K562 (cell line): ENCODE data around the gene PTBP3. TPM values are rescaled to one million over a fixed set of nuclear protein-coding genes. Genes with fewer than 3 reads are reported as not detected.

Experiments
- ATF1 ChIP-seq, 2 experiments: fragments of 450-650 bp in 1 of 2; IDR thresholded peaks; 2 replicates each; pipeline ENCODE4 v1.6.1; 2016; ENCODE audit warnings: missing compliant biosample characterization in 1 of 2, missing genetic modification characterization in 1 of 2
- BRF1 ChIP-seq: IDR thresholded peaks from 3 replicates; pipeline ENCODE4 v1.6.1; 2011; ENCODE audit warnings: borderline replicate concordance, mild to moderate bottlenecking; ENCODE audit not compliant: insufficient read length; ENCODE audit errors: extremely low read depth
- CBX3 ChIP-seq, 2 experiments: IDR thresholded peaks; 1 replicate in 1 of 2; 2 replicates in 1 of 2; pipeline ENCODE4 v1.6.1; 2012; ENCODE audit warnings: inconsistent platforms in 2 of 2, low read length in 2 of 2, borderline replicate concordance in 1 of 2, control low read depth in 1 of 2
- MYC ChIP-seq, 2 experiments: fragments of 250-450 bp in 1 of 2; sonication (Bioruptor Pico) in 1 of 2; IDR thresholded peaks; 2 replicates each; pipeline versions ENCODE4 v1.5.1 to v1.6.1; 2012 to 2021; ENCODE audit warnings: low read depth in 2 of 2, borderline replicate concordance in 1 of 2, improper control_type of control experiment in 1 of 2, low read length in 1 of 2, mild to moderate bottlenecking in 1 of 2, moderate library complexity in 1 of 2
- PHF20 ChIP-seq: fragments of 450-650 bp; IDR thresholded peaks from 2 replicates; pipeline ENCODE4 v1.6.1; 2018; ENCODE audit not compliant: partially characterized antibody
- TEAD1 ChIP-seq, 2 experiments: fragments of 450-650 bp in 1 of 2; sonication (generic) in 1 of 2; formaldehyde crosslinking; IDR thresholded peaks; 2 replicates each; pipeline versions ENCODE4 v1.4.0 to v1.8.0; 2020 to 2022; ENCODE audit warnings: mild to moderate bottlenecking in 2 of 2, missing genetic modification reagents in 1 of 2
- TSHZ1 ChIP-seq: fragments of 250-450 bp; sonication (Bioruptor Pico); IDR thresholded peaks from 2 replicates; pipeline ENCODE4 v1.4.0; 2020; ENCODE audit warnings: mild to moderate bottlenecking, moderate library complexity
- ZNF311 ChIP-seq: fragments of 250-450 bp; sonication (Bioruptor Pico); IDR thresholded peaks from 2 replicates; pipeline ENCODE4 v1.4.0; 2020; ENCODE audit warnings: mild to moderate bottlenecking, moderate library complexity
- ZNF561 ChIP-seq: fragments of 450-650 bp; formaldehyde crosslinking; conservative IDR thresholded peaks from 2 replicates; pipeline ENCODE4 v1.4.0; 2020; ENCODE audit warnings: mild to moderate bottlenecking, moderate library complexity
- ZNF766 ChIP-seq: fragments of 200-800 bp; sonication (Bioruptor generic); conservative IDR thresholded peaks from 2 replicates; pipeline ENCODE4 v1.6.1; 2016; ENCODE audit warnings: missing genetic modification characterization, missing compliant biosample characterization
- polyA plus RNA-seq, 8 experiments: library from polyadenylated mRNA; depleted of rRNA in 4 of 8; stranded (reverse) in 5 of 8; unstranded in 3 of 8; fragments of >200 nt; fragmentation: Nextera tagmentation in 2 of 8; fragmentation: Illumina TruSeq in 1 of 8; extraction: Ambion mirVana in 2 of 8; extraction: Trizol in 1 of 8; gene quantifications; 2 replicates each; pipeline versions ENCODE4 v1.2.1 to v1.2.3, GENCODE V29; 2011 to 2014; ENCODE audit warnings: inconsistent platforms in 1 of 8, missing spikeins in 1 of 8
- total RNA-seq, 7 experiments: library from RNA; depleted of rRNA in 6 of 7; stranded (reverse); fragments of >200 nt in 6 of 7; fragmentation: Illumina TruSeq in 2 of 7; extraction: Trizol in 2 of 7; gene quantifications; 2 replicates each; pipeline versions ENCODE4 v1.2.1 to v1.2.3, GENCODE V29; 2011 to 2021; ENCODE audit warnings: low replicate concordance in 1 of 7
- TF ChIP-seq, protein P1 (sequence below): fragments of 200-800 bp; sonication (Bioruptor generic); IDR thresholded peaks from 2 replicates; pipeline ENCODE4 v1.6.1; 2016; ENCODE audit warnings: missing genetic modification characterization, missing compliant biosample characterization

The PTBP3 gene
- total and polyA plus RNA-seq, 9 of the 15 experiments (the other 6 are each of a cell fraction or from before 2014, with no cell fraction given) = 22.4 to 132 (median 68.0) TPM

DNA sequence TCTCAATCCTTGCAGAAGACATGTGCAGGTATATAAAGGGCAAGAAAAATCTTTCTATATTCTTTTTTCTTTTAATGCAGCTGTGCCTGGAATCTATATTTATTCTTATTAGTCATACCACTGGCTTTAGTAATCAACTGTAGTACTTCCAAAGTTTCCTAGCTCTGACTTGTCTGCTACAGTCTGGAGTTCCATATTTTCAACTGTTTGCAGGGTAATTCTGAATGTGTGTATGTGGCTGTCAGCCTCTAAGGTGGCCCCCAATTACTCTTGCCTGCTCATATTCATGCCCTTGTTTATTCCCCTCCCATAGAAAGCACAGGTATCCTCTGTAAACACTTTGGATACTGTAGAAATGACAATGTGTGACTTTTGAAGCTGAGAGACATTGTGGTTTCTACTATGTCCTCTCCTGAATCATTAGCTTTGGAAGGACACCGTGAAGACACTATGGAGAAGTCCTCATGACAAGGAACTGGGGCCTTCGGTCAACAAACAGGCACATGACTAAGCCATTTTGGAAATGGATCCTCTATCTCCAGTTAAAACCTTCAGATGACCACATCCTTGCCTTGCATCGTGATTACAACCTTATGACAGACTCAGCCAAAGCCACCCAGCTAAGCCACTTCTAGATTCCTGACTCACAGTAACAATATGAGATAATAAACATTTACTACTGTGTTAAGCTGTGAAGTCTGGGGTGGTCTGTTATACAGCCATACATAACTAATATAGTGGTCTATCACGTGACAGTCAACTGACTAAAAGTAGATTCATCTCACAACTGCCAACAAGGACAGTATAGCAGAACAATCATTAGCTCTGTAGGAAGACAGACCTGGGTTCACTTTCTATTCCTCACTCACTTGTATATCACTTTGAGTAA, 108.8 kb downstream of the PTBP3 start (continued):
- TF ChIP-seq, protein P1, sequence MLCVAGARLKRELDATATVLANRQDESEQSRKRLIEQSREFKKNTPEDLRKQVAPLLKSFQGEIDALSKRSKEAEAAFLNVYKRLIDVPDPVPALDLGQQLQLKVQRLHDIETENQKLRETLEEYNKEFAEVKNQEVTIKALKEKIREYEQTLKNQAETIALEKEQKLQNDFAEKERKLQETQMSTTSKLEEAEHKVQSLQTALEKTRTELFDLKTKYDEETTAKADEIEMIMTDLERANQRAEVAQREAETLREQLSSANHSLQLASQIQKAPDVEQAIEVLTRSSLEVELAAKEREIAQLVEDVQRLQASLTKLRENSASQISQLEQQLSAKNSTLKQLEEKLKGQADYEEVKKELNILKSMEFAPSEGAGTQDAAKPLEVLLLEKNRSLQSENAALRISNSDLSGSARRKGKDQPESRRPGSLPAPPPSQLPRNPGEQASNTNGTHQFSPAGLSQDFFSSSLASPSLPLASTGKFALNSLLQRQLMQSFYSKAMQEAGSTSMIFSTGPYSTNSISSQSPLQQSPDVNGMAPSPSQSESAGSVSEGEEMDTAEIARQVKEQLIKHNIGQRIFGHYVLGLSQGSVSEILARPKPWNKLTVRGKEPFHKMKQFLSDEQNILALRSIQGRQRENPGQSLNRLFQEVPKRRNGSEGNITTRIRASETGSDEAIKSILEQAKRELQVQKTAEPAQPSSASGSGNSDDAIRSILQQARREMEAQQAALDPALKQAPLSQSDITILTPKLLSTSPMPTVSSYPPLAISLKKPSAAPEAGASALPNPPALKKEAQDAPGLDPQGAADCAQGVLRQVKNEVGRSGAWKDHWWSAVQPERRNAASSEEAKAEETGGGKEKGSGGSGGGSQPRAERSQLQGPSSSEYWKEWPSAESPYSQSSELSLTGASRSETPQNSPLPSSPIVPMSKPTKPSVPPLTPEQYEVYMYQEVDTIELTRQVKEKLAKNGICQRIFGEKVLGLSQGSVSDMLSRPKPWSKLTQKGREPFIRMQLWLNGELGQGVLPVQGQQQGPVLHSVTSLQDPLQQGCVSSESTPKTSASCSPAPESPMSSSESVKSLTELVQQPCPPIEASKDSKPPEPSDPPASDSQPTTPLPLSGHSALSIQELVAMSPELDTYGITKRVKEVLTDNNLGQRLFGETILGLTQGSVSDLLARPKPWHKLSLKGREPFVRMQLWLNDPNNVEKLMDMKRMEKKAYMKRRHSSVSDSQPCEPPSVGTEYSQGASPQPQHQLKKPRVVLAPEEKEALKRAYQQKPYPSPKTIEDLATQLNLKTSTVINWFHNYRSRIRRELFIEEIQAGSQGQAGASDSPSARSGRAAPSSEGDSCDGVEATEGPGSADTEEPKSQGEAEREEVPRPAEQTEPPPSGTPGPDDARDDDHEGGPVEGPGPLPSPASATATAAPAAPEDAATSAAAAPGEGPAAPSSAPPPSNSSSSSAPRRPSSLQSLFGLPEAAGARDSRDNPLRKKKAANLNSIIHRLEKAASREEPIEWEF (CRISPR knock-in tag) = peak; percentile 86; the same call in 1 of the 2 replicates
- TF ChIP-seq CBX3 (IDR thresholded peaks at IDR 0.05; ENCODE audit: borderline replicate concordance in 1 of 2, low read length in 2 of 2) (peak in 1 of 2 experiments; percentile 70; a peak in 1 of 3 replicates), TEAD1 (CRISPR knock-in tag; IDR thresholded peaks at IDR 0.05) (peak; percentile 25 to 91; a peak in 3 of 4 replicates), MYC (IDR thresholded peaks at IDR 0.05; ENCODE audit: low read depth, low read length) (peak; percentile 77; the same call in 1 of the 2 replicates), MYC (CRISPR knock-in tag; IDR thresholded peaks at IDR 0.05; ENCODE audit: borderline replicate concordance, low read depth) (no peak), ZNF561 (CRISPR knock-in tag) (no peak), ATF1 (CRISPR knock-in tag; IDR thresholded peaks at IDR 0.05) (no peak), ATF1 (tag; IDR thresholded peaks at IDR 0.05) (peak; percentile 73), ZNF311 (CRISPR knock-in tag) (no peak; the same call in none of the 2 replicates), TSHZ1 (0 out of 2 replicates have a peak, but pooled peaks have one; percentile 65), ZNF766 (peak; percentile 90), PHF20 (no peak), BRF1 (no peak)
- TF ChIP-seq, all 486 proteins: peak for 151
